Vagina (tissue), 2 donors: ENCODE measurements around the gene ENTPD3. TPM values are rescaled to one million over a fixed set of nuclear protein-coding genes. Genes with fewer than 3 reads are reported as not detected.

Experiments used
- DNase-seq, 2 donors: peaks; one replicate each; pipeline ENCODE4 v3.0.0-alpha.2; 2017; ENCODE audit errors: extremely low spot score in 2 of 2
- H3K27ac ChIP-seq: fragments of 200-600 bp; sonication (generic); one replicate; pipeline ENCODE4 v1.5.1; 2019
- H3K27me3 ChIP-seq: fragments of 200-600 bp; sonication (generic); one replicate; pipeline ENCODE4 v1.5.1; 2019
- H3K36me3 ChIP-seq, 2 donors: fragments of 200-600 bp; sonication (generic); one replicate each; pipeline ENCODE4 v1.5.1; 2017 to 2019
- H3K4me1 ChIP-seq: fragments of 200-600 bp; sonication (generic); one replicate; pipeline ENCODE4 v1.5.1; 2019
- H3K4me3 ChIP-seq, 2 donors: fragments of 200-600 bp; sonication (generic); 1 replicate in 1 of 2; 2 replicates in 1 of 2; pipeline ENCODE4 v1.5.1; 2016 to 2019
- H3K9me3 ChIP-seq: fragments of 200-600 bp; sonication (generic); one replicate; pipeline ENCODE4 v1.5.1; 2019
- POLR2A ChIP-seq, 2 donors: fragments of 450-650 bp; IDR thresholded peaks; one replicate each; pipeline ENCODE4 v1.6.1; 2017; ENCODE audit warnings: antibody characterized with exemption in 2 of 2, mild to moderate bottlenecking in 2 of 2, moderate library complexity in 2 of 2
- POLR2AphosphoS5 ChIP-seq, 2 donors: sonication (generic); formaldehyde crosslinking; IDR thresholded peaks; one replicate each; pipeline ENCODE4 v1.9.0; 2017; ENCODE audit warnings: antibody characterized with exemption in 2 of 2, mild to moderate bottlenecking in 2 of 2, low read depth in 1 of 2; ENCODE audit not compliant: insufficient read depth in 1 of 2
- intact Hi-C: fragments of 100-400 bp; cut with DNase I; formaldehyde crosslinking; loops from one replicate; pipeline ENCODE4 v1.15.1; 2023
- total RNA-seq: library from RNA; depleted of rRNA; stranded (reverse); fragments of >200 nt; gene quantifications from one replicate; pipeline ENCODE4 v1.2.3, GENCODE V29; 2016
- TF ChIP-seq, protein P1 (sequence below), 3 experiments: fragments of 450-650 bp in 2 of 3; fragments of 200-600 bp in 1 of 3; sonication (generic) in 1 of 3; IDR thresholded peaks; one replicate each; pipeline ENCODE4 v1.5.1; 2017 to 2019; ENCODE audit warnings: antibody characterized with exemption in 3 of 3, mild to moderate bottlenecking in 2 of 3, moderate library complexity in 2 of 3

Gene ENTPD3
- total RNA-seq, 1 donor from 2014 or later, result 3.9 TPM

- Histone ChIP-seq H3K4me3 (peak overlapping the region; percentile 68 to 84), H3K27me3 (no peaks in the 10 kb centered on the region), H3K4me1 (peaks cover 32% of the 10 kb centered on the region), H3K36me3 (no peaks in the 10 kb centered on the region), H3K9me3 (no peaks in the 10 kb centered on the region), H3K27ac (peak overlapping the region; percentile 96)
- TF ChIP-seq POLR2AphosphoS5 (IDR thresholded peaks at IDR 0.05; ENCODE audit: insufficient read depth in 1 of 2, low read depth in 1 of 2), result peak; percentile 88 to 97
- peak in 1 of 2 donors; percentile 18 for TF ChIP-seq POLR2A (IDR thresholded peaks at IDR 0.05)
- TF ChIP-seq, protein P1, sequence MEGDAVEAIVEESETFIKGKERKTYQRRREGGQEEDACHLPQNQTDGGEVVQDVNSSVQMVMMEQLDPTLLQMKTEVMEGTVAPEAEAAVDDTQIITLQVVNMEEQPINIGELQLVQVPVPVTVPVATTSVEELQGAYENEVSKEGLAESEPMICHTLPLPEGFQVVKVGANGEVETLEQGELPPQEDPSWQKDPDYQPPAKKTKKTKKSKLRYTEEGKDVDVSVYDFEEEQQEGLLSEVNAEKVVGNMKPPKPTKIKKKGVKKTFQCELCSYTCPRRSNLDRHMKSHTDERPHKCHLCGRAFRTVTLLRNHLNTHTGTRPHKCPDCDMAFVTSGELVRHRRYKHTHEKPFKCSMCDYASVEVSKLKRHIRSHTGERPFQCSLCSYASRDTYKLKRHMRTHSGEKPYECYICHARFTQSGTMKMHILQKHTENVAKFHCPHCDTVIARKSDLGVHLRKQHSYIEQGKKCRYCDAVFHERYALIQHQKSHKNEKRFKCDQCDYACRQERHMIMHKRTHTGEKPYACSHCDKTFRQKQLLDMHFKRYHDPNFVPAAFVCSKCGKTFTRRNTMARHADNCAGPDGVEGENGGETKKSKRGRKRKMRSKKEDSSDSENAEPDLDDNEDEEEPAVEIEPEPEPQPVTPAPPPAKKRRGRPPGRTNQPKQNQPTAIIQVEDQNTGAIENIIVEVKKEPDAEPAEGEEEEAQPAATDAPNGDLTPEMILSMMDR (IDR thresholded peaks at IDR 0.05), result no peak
- DNase-seq, result peak; percentile 98 to 99
- intact Hi-C loops, result loop anchor here (10.0 kb wide), 1 partner anchor 52 kb away; the partner anchor contains the start of gene ZNF620
Measured at GRCh38 chr3:40452876-40453730, 66.1 kb downstream of the ENTPD3 start.

- no peak for TF ChIP-seq POLR2AphosphoS5 (IDR thresholded peaks at IDR 0.05; ENCODE audit: insufficient read depth in 1 of 2, low read depth in 1 of 2)
- no peak for TF ChIP-seq POLR2A (IDR thresholded peaks at IDR 0.05)
- TF ChIP-seq, protein P1 (IDR thresholded peaks at IDR 0.05), result no peak
- DNase-seq, result no peak
- Histone ChIP-seq H3K9me3 (no peaks in the 10 kb centered on the region), H3K4me1 (peaks cover 40% of the 10 kb centered on the region), H3K4me3 (peak overlapping the region in 1 of 2 donors; percentile 84), H3K27ac (peak overlapping the region; percentile 96), H3K27me3 (no peaks in the 10 kb centered on the region), H3K36me3 (peaks cover 0 to 6% of the 10 kb centered on the region in 2 donors)
- intact Hi-C loops, result loop anchor here (10.0 kb wide), 1 partner anchor 51 kb away; the partner anchor contains the start of gene ZNF620
Measured at GRCh38 chr3:40453933-40454332, 66.9 kb downstream of the ENTPD3 start.

DNA sequence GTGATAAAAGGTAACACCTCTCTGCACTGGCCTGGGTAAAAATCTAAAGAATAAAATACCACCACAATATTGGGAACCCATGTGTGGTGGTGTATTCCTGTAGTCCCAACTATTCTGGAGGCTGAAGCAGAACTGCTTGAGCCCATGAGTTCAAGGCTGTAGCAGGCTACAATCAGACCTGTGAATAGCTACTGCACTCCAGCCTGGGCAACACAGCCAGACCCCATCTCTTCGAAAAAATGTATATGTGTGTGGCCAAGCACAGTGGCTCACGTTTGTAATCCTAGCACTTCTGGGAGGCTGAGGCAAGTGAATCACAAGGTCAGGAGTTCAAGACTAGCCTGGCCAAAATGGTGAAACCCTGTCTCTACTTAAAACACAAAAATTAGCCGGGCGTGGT lies 68.3 kb downstream of the ENTPD3 start:
- H3K27me3 ChIP-seq, result no peaks in the 10 kb centered on the region
- no peak for DNase-seq
- H3K27ac ChIP-seq, result no peak overlapping the region
- H3K9me3 ChIP-seq, result no peaks in the 10 kb centered on the region
- TF ChIP-seq POLR2A (IDR thresholded peaks at IDR 0.05) (no peak), POLR2AphosphoS5 (IDR thresholded peaks at IDR 0.05; ENCODE audit: insufficient read depth in 1 of 2, low read depth in 1 of 2) (no peak)
- TF ChIP-seq, protein P1 (IDR thresholded peaks at IDR 0.05), result no peak
- H3K4me3 ChIP-seq, result no peak overlapping the region
- intact Hi-C loops, result loop anchor here (10.0 kb wide), 1 partner anchor 49 kb away; the partner anchor contains the start of gene ZNF620
- H3K36me3 ChIP-seq, result peaks cover 0 to 17% of the 10 kb centered on the region in 2 donors
- peaks cover 49% of the 10 kb centered on the region for H3K4me1 ChIP-seq

GRCh38 chr3:40456279-40456939 lies 69.4 kb downstream of the ENTPD3 start:
- H3K27ac ChIP-seq, result peak overlapping the region; percentile 81
- DNase-seq, result no peak
- intact Hi-C loops, result loop anchor here (10.0 kb wide), 1 partner anchor 48 kb away; the partner anchor contains the start of gene ZNF620
- H3K4me1 ChIP-seq, result peaks cover 49% of the 10 kb centered on the region
- H3K9me3 ChIP-seq, result no peaks in the 10 kb centered on the region
- H3K27me3 ChIP-seq, result no peaks in the 10 kb centered on the region
- H3K36me3 ChIP-seq, result peaks cover 0 to 28% of the 10 kb centered on the region in 2 donors
- peak overlapping the region; percentile 82 to 96 for H3K4me3 ChIP-seq
- TF ChIP-seq POLR2AphosphoS5 (IDR thresholded peaks at IDR 0.05; ENCODE audit: insufficient read depth in 1 of 2, low read depth in 1 of 2), result no peak
- TF ChIP-seq, protein P1 (IDR thresholded peaks at IDR 0.05), result no peak
- TF ChIP-seq POLR2A (IDR thresholded peaks at IDR 0.05), result no peak
